Astrocyte of the spinal cord (primary cell): Measurements from ENCODE around the gene TPM2.

Source experiments
- DNase-seq: peaks from one replicate; pipeline ENCODE4 v3.0.0; 2011; ENCODE audit warnings: low read depth, low spot score
- H3K4me3 ChIP-seq: 2 replicates; pipeline ENCODE4 v1.5.1; 2011; ENCODE audit warnings: low read depth, mild to moderate bottlenecking, low read length, moderate library complexity
- in situ Hi-C: cut with HindIII; loops from 2 replicates; pipeline ENCODE4 v1.10.0; 2017; ENCODE audit warnings: low sequenced_read_pairs
- TF ChIP-seq, protein P1 (sequence below): IDR thresholded peaks from 2 replicates; pipeline ENCODE4 v1.5.1; 2012; ENCODE audit warnings: low read depth, mild to moderate bottlenecking, low read length, inconsistent platforms

The TPM2 gene

DNA sequence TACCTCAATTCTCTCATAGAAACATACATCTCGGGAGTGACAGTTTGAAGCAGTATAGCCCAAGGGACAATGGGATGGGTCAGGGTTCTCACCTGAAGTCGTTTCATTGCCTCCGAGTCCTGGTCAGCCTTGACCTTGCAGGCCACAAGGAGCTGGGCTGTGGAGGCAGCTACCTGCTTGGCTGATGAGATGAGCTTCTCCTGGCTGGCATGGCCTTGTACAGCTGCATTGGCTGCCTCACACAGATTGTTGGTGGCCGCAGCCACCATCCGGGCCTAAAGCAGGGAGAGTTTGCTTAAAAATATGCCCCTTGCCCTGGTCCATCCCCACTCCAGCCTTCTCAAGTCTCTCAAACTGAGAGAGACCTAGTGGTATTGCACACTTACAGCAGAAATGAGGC, 8.5 kb upstream of the TPM2 start:
- in situ Hi-C loops = no loop called here
- H3K4me3 ChIP-seq = no peak overlapping the region
- DNase-seq = no peak
- TF ChIP-seq, protein P1, sequence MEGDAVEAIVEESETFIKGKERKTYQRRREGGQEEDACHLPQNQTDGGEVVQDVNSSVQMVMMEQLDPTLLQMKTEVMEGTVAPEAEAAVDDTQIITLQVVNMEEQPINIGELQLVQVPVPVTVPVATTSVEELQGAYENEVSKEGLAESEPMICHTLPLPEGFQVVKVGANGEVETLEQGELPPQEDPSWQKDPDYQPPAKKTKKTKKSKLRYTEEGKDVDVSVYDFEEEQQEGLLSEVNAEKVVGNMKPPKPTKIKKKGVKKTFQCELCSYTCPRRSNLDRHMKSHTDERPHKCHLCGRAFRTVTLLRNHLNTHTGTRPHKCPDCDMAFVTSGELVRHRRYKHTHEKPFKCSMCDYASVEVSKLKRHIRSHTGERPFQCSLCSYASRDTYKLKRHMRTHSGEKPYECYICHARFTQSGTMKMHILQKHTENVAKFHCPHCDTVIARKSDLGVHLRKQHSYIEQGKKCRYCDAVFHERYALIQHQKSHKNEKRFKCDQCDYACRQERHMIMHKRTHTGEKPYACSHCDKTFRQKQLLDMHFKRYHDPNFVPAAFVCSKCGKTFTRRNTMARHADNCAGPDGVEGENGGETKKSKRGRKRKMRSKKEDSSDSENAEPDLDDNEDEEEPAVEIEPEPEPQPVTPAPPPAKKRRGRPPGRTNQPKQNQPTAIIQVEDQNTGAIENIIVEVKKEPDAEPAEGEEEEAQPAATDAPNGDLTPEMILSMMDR = no peak

- H3K4me3 ChIP-seq = no peak overlapping the region
- TF ChIP-seq, protein P1 = no peak
- in situ Hi-C loops = no loop called here
- DNase-seq = no peak
These were observed 7.8 kb upstream of the TPM2 start for GRCh38 chr9:35697486-35697885.

- TF ChIP-seq, protein P1 = peak; percentile 97
These were observed 6.9 kb upstream of the TPM2 start for GRCh38 chr9:35696520-35697215.

GRCh38 chr9:35695943-35696401, 6.2 kb upstream of the TPM2 start:
- H3K4me3 ChIP-seq = no peak overlapping the region
- DNase-seq = no peak
- in situ Hi-C loops = no loop called here
- TF ChIP-seq, protein P1 = no peak

More at GRCh38 chr9:35696520-35697215, 6.9 kb upstream of the TPM2 start:
- in situ Hi-C loops = no loop called here
- peak; percentile 53 for DNase-seq
- H3K4me3 ChIP-seq = no peak overlapping the region

DNA sequence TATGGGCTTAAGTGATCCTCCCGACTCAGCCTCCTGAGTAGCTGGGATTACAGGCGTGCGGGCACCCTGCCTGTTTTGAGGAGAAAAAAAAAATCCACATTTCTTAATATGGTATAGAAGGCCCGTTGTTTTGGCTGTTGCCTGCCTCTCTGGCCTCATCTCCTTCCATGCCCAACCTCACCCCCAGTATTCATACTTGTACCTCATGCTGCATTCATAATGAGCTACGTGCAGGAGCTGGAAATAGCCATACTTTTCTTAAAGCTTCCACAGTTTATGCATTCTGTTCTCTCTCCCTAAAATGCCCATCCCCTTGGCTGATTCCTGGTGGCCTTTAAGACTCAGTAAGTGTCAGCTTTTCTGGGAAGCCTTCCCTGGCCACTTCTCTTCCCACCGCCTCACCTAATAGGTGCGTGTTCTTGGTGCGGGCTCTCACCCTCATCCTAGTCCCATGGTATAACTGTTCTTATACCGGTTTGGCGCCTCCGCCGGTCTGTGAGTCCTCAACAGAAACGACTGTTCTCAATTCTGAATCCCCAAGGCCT, 2.1 kb upstream of the TPM2 start:
- in situ Hi-C loops = no loop called here
- no peak overlapping the region for H3K4me3 ChIP-seq
- TF ChIP-seq, protein P1 = no peak
- DNase-seq = no peak

- H3K4me3 ChIP-seq = peak overlapping the region; percentile 87
These were observed 1.6 kb upstream of the TPM2 start for GRCh38 chr9:35691334-35691650.

More at GRCh38 chr9:35691334-35691650, 1.6 kb upstream of the TPM2 start:
- TF ChIP-seq, protein P1 = no peak
- DNase-seq = no peak
- in situ Hi-C loops = no loop called here
